ENCODE data around the gene OR1M1. TPM values are rescaled to one million over a fixed set of nuclear protein-coding genes. Genes with fewer than 3 reads are reported as not detected.

The OR1M1 gene
- total RNA-seq: not detected

GRCh38 chr19:9086761-9087160 lies at the start of gene OR1M1:
Gene OR1M1 (plus strand): TSS chr19:9087061. CDS start chr19:9093245, 6,184 bp downstream.
- ATAC-seq (ENCODE audit: low FRiP score) (no peak), DNase-seq (ENCODE audit: low spot score) (no peak)
- TF ChIP-seq CTCF (IDR thresholded peaks at IDR 0.05): no peak

DNA sequence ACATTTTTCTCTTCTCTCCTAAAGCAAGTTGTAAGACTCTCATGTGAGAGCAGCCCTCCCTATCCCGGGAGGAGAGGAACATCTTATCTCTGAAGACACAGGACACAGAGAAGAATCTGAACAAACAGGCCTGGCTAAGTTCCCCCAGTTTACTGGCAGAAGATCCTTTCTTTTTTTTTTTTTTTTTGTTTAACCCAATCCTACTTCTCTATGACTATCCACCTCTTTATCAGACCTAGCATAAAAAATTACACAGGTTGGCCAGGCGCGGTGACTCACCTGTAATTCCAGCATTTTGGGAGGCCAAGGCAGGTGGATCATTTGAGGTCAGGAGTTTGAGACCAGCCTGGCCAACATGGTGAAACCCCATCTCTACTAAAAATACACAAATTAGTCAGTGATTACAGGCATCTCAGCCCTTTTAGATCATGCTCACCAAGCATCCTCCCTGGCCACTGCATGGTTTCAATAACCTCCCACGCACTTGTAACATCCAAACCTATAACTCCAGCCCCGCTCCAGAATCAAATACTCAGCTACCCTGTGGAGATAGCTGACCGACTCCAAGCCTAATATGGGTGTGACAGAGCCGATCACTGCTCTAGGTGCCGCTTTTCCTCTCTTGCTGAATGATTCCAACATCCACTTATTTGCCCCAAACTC lies 49.3 kb upstream of the OR1M1 start:
- TF ChIP-seq CTCF (IDR thresholded peaks at IDR 0.05): no peak
- DNase-seq (ENCODE audit: low spot score) (peak; percentile 40), ATAC-seq (ENCODE audit: low FRiP score) (peak; percentile 92)

GRCh38 chr19:9039728-9040127 lies 47.1 kb upstream of the OR1M1 start:
- TF ChIP-seq CTCF (IDR thresholded peaks at IDR 0.05): no peak
- DNase-seq (ENCODE audit: low spot score) (no peak), ATAC-seq (ENCODE audit: low FRiP score) (no peak)

GRCh38 chr19:9040131-9040530 lies 46.7 kb upstream of the OR1M1 start:
- DNase-seq (ENCODE audit: low spot score): no peak
- TF ChIP-seq CTCF (IDR thresholded peaks at IDR 0.05): no peak
- ATAC-seq (ENCODE audit: low FRiP score): no peak

- DNase-seq (ENCODE audit: low spot score) (no peak), ATAC-seq (ENCODE audit: low FRiP score) (no peak)
- TF ChIP-seq CTCF (IDR thresholded peaks at IDR 0.05): no peak
Measured at GRCh38 chr19:9041023-9041422, 45.8 kb upstream of the OR1M1 start.

DNA sequence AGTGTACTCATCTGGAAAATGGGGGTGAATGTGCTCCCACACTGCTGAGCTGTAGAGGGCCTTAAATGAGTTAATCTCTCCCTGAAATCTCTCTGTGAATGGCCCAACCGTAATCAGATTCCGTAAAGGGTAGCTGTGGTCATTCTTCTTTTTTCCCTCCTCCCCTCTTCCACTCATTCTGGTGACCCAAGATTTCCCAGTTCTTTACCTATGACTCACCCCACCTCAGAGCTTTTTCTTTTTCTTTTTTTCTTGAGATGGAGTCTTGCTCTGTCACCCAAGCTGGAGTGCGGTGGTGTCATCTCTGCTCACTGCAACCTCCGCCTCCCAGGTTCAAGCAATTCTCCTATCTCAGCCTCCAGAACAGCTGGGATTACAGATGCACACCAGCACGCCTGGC lies 43.3 kb upstream of the OR1M1 start:
- ATAC-seq (ENCODE audit: low FRiP score): peak; percentile 39
- no peak for TF ChIP-seq CTCF (IDR thresholded peaks at IDR 0.05)
- DNase-seq (ENCODE audit: low spot score): no peak

DNA sequence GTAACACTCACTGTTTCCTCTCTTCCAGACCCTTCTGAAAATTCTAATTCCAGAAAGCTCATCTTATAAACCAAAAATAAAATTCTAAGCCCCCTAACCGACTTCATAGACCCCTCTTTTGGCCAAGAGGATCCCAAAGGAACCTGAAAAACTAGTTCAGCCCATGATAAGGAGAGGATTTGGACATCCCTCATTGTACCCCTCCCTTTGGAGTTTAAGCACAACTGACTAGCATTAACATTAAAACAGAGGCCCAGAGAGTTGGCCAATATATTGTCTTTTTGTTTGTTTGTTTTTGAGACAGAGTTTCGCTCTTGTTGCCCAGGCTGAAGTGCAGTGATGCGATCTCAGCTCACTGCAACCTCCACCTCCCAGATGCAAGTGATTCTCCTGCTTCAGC lies 42.4 kb upstream of the OR1M1 start:
- ATAC-seq (ENCODE audit: low FRiP score) (no peak), DNase-seq (ENCODE audit: low spot score) (no peak)
- TF ChIP-seq CTCF (IDR thresholded peaks at IDR 0.05): no peak

All from omental fat pad (tissue), 4 donors.